ENCODE measurements around the gene JAZF1.

The JAZF1 gene

DNA sequence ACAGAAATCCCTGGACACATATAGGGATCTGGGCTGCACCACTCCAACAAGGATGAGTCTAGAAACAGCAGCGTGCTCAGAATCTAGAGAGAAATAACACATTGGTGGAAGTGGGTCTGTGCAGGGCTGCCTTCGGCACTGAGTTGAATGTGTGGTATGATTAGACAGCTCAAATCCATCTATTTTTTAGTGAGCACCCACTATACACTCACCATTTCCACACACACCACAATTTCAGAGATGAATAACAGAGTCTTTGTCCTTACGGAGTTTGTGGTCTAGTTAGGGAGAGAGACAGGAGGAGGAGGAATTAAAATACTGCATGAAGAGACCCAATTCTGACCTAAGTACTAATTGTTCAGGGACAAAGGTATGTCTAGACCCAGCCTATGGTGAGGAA is 44.2 kb downstream of the JAZF1 start:
- DNase-seq (ENCODE audit: low read depth in 2 of 2), result no peak

DNA sequence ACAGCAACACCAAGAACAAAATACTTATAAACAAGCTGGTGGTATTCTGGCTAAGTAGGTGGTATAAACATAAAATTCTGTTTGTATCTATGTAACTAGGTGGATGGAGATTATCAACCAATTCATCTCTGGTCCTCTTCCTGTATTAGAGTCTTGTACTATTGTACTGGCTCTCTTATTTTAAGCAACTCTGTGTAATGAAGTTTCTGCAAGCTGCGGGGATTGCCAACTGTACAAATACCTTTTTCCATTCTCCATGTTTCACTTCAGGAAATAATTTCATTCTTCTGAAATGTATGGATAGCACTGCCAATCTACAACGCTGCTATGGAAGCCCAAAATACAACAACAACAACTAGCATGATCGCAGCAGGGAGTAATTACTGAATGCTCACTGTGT is 44.8 kb downstream of the JAZF1 start:
- no peak for DNase-seq (ENCODE audit: low read depth in 2 of 2)

DNA sequence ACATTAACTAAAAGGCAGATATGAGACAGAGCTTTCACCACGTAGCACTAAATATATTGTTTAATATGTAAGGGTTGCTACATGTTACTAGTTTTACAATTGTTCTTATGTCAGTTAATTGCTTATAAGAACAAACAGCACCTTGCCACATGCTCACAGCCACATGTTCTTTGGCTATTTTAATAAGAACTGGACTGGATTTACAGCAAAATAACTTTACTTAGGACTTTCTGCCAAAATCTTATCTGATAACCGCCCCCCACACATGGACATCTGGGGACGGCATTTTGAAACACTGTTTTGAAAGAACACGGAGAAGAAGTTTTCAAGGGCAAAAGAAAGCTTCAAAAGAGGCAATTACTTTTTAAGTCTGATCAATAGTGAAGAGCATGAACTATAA is 45.3 kb downstream of the JAZF1 start:
- no peak for DNase-seq (ENCODE audit: low read depth in 2 of 2)

DNA sequence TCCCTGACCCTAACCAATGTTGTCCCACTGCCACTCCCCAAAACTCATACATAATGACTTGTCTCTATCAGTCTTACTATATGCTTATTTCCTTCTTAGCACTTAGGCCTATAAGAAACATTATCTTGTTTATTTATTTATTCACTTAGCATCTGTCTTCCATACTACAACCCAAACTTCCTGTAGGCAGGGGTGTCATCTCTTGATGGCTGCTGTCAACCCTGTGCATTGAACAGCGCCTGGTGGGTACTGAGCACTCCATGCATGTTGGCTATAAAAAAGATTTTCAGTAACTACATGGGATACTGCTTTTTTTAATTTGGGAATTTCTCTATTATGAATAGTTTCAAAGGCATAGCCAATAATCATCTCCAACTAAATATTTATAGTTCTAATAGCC is 46.7 kb downstream of the JAZF1 start:
- no peak for DNase-seq (ENCODE audit: low read depth in 2 of 2)

DNA sequence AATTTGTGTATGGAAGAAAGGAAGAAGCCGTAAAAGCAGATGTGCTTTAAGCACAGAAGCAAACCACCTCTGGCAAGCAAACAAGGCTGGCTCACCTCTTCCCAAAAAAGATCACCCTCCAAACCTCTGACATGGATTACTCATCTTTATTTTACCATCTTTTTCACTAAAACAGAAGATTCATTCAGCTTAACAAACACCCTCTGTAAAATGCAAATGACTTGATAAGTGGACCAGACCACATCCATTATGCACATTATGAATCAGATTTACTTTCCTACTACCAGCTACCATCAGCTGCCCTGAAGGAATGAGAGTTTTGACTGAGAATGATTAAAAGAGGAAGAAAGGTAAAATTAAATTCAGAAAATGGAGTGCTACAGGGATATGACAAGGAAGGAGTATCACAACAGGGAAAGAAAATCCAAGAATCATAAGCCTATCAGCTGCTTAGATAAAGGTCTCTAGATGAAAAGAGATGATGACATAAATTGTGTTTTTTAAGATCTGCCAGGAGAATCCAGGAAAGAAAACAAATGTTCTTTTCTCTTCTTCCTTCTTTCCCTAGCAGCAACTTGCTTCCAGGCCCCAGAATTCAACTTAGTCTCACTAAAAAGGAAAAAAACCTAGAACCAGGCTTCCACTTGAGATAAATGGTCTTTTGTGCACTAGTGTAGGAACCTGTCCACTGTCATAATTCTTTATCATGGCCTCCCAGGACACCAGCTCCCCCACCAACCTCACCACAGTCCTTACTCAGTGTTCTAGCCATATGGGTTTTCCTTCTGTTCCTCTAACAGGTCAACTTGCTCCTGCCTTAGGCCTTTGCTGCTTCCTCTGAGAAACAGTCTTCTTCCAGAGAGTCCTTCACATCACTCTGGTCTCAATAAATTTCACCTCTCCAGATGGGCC is 47.4 kb downstream of the JAZF1 start:
- no peak for DNase-seq (ENCODE audit: low read depth in 2 of 2)

- no peak for DNase-seq (ENCODE audit: low read depth in 2 of 2)
Measured at GRCh38 chr7:28130277-28130676, 50.3 kb downstream of the JAZF1 start.

DNA sequence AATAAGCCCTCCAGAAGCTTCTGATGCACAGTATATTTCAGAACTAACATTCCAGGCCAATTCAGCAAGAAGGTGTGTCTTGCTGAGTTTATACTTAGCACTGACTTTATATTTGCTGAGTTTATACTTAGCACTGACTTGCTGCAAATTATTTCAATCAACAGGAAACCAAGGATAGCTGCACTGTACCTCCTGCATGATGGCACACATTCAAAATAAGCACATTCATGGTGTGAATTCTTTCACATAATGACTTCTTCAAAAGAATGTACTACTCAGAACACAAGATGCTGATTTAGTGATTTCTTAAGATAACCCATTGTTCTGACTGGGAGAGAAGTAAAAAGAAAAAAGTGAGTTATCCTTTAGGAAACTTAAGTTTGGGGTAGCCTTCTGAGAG is 52.0 kb downstream of the JAZF1 start:
- no peak for DNase-seq (ENCODE audit: low read depth in 2 of 2)

DNA sequence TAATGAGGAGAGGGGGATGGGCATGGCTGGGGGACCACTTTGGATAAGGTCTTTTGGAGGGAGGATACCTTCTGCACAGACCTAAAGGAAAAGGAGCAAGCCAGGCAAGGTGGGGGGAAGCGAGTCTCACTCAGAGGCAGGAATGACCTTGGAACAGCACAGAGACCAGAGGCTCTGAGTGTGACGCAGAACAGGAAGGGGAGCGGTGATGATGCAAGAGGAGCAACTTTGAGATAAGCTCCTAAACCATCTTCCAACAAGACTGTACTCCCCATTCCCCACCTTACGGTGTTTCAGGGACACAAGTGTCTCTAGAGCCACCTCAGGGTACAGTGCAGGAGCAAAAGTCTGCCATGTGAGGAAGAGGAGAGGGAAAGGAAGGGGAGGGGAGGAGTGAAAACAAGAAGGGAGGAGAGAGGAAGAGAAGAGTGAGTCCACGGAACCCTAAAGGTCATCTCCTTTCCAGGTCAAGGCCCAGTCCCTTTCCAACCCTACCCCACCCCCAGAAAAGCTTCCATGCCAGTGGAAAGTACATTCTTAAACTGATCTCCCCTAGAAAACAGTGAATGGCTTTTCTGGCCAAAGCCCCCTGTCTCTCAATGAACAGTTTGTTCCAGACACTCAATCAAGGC is 54.1 kb downstream of the JAZF1 start:
- DNase-seq (ENCODE audit: low read depth in 2 of 2), result no peak

- no peak for DNase-seq (ENCODE audit: low read depth in 2 of 2)
Measured at GRCh38 chr7:28125431-28126409, 54.9 kb downstream of the JAZF1 start.

DNA sequence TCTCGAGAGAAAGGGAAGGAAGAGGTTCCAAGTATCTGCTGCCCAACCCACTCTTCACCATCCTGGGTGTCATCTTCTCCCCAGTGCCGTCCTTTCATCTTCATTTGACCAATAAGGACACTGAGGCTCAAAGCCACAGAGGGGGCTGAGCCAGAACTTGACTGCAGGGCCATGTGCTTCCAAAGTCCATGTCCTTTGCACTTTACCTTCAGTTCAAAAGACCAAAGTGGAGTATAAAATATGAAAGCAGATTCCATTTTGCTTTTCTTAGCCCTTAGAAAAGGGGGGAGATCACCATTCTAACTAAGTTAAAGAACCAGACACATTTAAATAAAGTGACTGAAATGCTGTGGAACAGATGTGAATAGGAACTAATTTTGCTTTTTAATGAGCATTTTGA is 56.2 kb downstream of the JAZF1 start:
- DNase-seq (ENCODE audit: low read depth in 2 of 2), result no peak

DNA sequence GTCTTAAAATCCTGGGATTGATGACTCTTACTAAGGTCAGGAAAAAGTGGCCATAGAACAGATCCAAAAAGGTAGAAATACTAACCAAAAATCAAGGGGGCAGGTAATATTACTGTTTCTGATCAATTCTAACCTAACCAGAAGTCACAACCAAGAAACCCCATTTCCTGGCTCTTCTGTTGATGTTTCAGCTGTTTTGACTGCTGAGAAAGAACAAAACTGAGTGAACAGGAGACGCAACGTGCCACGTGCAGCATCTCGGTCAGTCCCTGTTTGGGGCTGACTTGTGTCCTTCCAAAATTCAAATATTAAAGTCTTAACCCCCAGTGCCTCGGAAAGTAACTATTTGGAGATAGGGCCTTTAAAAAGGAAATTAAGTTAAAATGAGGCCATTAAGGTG is 56.8 kb downstream of the JAZF1 start:
- no peak for DNase-seq (ENCODE audit: low read depth in 2 of 2)

DNA sequence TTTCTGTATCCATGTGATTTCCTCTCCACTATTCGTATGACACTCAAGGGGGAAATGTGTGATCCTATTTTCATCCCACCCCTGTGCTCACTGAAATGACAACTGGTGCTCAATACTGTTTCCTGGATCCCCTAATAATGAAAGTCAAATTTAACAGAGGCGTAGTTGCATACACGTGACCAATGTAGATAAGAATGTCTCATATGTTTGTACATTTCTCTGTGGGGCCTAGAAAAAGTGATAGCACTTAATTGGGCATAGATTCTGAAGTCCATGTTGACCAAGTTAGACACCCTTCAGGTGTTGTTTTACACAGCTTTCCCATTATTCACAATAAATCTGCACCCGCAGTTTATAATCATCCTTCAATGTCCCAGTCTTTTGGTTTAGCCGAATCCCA is 59.1 kb downstream of the JAZF1 start:
- DNase-seq (ENCODE audit: low read depth in 2 of 2), result no peak

- no peak for DNase-seq (ENCODE audit: low read depth in 2 of 2)
Measured at GRCh38 chr7:28116041-28116440, 64.6 kb downstream of the JAZF1 start.

DNA sequence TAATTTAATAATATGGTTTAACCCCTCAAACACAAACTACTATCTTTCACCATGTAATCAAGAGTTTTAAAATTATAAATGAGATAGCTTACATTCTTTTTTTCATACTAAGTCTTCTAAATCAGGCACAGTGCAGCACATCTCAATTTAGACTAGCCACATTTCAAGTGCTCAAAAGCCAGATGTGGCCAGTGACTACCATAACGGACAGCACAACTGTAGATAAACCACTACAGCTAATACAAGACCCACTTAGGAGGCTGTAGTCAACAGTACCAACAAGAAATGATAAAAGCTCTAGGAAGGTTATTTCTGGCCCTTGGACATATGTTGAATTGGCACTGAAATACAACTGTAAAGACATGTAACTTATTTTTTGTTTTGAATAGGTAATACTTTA is 65.3 kb downstream of the JAZF1 start:
- no peak for DNase-seq (ENCODE audit: low read depth in 2 of 2)

- DNase-seq (ENCODE audit: low read depth in 2 of 2), result no peak
Measured at GRCh38 chr7:28114056-28114455, 66.5 kb downstream of the JAZF1 start.

GRCh38 chr7:28112883-28113540 is 67.6 kb downstream of the JAZF1 start:
- DNase-seq (ENCODE audit: low read depth in 2 of 2), result no peak

- DNase-seq (ENCODE audit: low read depth in 2 of 2), result no peak
Measured at GRCh38 chr7:28112467-28112866, 68.1 kb downstream of the JAZF1 start.

GRCh38 chr7:28112012-28112411 is 68.6 kb downstream of the JAZF1 start:
- no peak for DNase-seq (ENCODE audit: low read depth in 2 of 2)

- no peak for DNase-seq (ENCODE audit: low read depth in 2 of 2)
Measured at GRCh38 chr7:28110427-28111012, 70.1 kb downstream of the JAZF1 start.

GRCh38 chr7:28108747-28109146 is 71.8 kb downstream of the JAZF1 start:
- no peak for DNase-seq (ENCODE audit: low read depth in 2 of 2)

DNA sequence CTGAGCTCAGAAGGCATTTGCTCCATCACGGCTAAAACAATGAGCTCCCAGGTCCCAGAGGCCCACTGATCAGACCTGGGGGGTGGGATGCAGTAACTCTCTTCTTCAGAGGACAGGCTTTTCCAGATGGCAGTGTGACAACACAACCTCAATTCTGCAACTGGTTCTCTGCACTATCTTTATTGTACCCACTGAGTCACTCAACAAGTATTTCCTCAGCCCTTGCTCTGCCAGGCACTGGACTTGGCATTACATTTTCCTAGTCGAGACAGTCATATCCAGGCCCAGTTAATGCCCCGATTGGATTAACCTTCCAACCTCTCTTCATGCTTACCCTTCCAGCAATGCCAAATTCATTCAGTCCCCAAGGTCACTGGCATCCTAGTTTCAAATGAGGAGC is 72.6 kb downstream of the JAZF1 start:
- DNase-seq (ENCODE audit: low read depth in 2 of 2), result no peak

Measured in stimulated activated CD4-positive, alpha-beta T cell treated with anti-CD3 and anti-CD28 coated beads, Interleukin-1b, Interleukin-23, amount 100 ng/mL, for 4 hours (primary cell).